Spleen (tissue), 11 donors: Measurements from ENCODE around the gene MROH7. TPM values are rescaled to one million over a fixed set of nuclear protein-coding genes. Genes with fewer than 3 reads are reported as not detected.
A peak's percentile ranks its signal among the peaks of the same experiment; 100 is the strongest.

Experiments used
- DNase-seq: peaks from one replicate; pipeline ENCODE4 v3.0.0-alpha.2; 2020
- H3K27ac ChIP-seq, 8 donors: fragments of 200-600 bp; sonication (generic) in 7 of 8; 1 replicate in 4 of 8; 2 replicates in 4 of 8; pipeline versions ENCODE4 v1.5.0 to v1.8.0; 2016 to 2021; ENCODE audit warnings: inconsistent platforms in 4 of 8, mild to moderate bottlenecking in 4 of 8, moderate library complexity in 1 of 8
- H3K27me3 ChIP-seq, 7 donors: fragments of 200-600 bp; sonication (generic) in 6 of 7; replicated peaks in 1 of 7; 1 replicate in 4 of 7; 2 replicates in 3 of 7; pipeline versions ENCODE4 v1.5.0 to v1.8.0; 2016 to 2021; ENCODE audit warnings: inconsistent platforms in 3 of 7, mild to moderate bottlenecking in 1 of 7
- H3K36me3 ChIP-seq, 6 donors: fragments of 200-600 bp; sonication (generic) in 5 of 6; 1 replicate in 4 of 6; 2 replicates in 2 of 6; pipeline versions ENCODE4 v1.5.0 to v1.8.0; 2016 to 2021; ENCODE audit warnings: inconsistent platforms in 2 of 6
- H3K4me1 ChIP-seq, 6 donors: fragments of 200-600 bp; sonication (generic) in 5 of 6; 1 replicate in 3 of 6; 2 replicates in 3 of 6; pipeline versions ENCODE4 v1.5.0 to v1.8.0; 2016 to 2021; ENCODE audit warnings: inconsistent platforms in 3 of 6
- H3K4me3 ChIP-seq, 8 donors: fragments of 200-600 bp; sonication (generic) in 7 of 8; 1 replicate in 4 of 8; 2 replicates in 4 of 8; pipeline versions ENCODE4 v1.5.0 to v1.8.0; 2016 to 2021; ENCODE audit warnings: inconsistent platforms in 4 of 8, mild to moderate bottlenecking in 4 of 8, moderate library complexity in 2 of 8
- H3K9me3 ChIP-seq, 8 donors: fragments of 200-600 bp; sonication (generic) in 7 of 8; 1 replicate in 4 of 8; 2 replicates in 4 of 8; pipeline versions ENCODE4 v1.5.0 to v1.8.0; 2016 to 2021; ENCODE audit warnings: inconsistent platforms in 4 of 8
- POLR2A ChIP-seq, 3 donors: fragments of 450-650 bp; IDR thresholded peaks; one replicate each; pipeline ENCODE4 v1.5.1; 2017; ENCODE audit warnings: antibody characterized with exemption in 3 of 3, mild to moderate bottlenecking in 1 of 3
- POLR2AphosphoS5 ChIP-seq, 3 donors: sonication (generic); formaldehyde crosslinking; IDR thresholded peaks; one replicate each; pipeline ENCODE4 v1.5.1; 2017; ENCODE audit warnings: antibody characterized with exemption in 3 of 3
- WGBS, 5 donors: extraction: QIAGEN DNeasy Blood & Tissue Kit in 3 of 5; methylation state at CpG; one replicate each; pipeline versions ENCODE4 v1.1.5 to v1.1.7; 2013 to 2018; 5-methylcytosine and 5-hydroxymethylcytosine counted together
- intact Hi-C: fragments of 100-400 bp; cut with DNase I; formaldehyde crosslinking; loops from one replicate; pipeline ENCODE4 v1.15.0; 2023; ENCODE audit warnings: low total_unique reads
- polyA plus RNA-seq, 3 donors: library from polyadenylated mRNA; stranded (reverse); fragments of 200-250 nt; gene quantifications; one replicate each; pipeline ENCODE4 v1.2.1, GENCODE V29; 2013
- total RNA-seq, 7 donors: library from RNA; depleted of rRNA in 3 of 7; stranded (reverse); fragments of >200 nt in 3 of 7; fragmentation: NEBNext Ultra II Directional in 4 of 7; extraction: Animal tissue kit (Norgen Biotek cat#: 25700) in 4 of 7; gene quantifications; one replicate each; pipeline versions ENCODE4 v1.1.0 to v1.2.1, GENCODE V29; 2016 to 2021
- TF ChIP-seq, protein P1 (sequence below), 11 experiments: fragments of 200-600 bp in 7 of 11; fragments of 450-650 bp in 4 of 11; sonication (generic) in 4 of 11; IDR thresholded peaks in 8 of 11; conservative IDR thresholded peaks in 3 of 11; 1 replicate in 7 of 11; 2 replicates in 4 of 11; pipeline versions ENCODE4 v1.4.0 to v1.8.0; 2016 to 2021; ENCODE audit warnings: antibody characterized with exemption in 11 of 11, inconsistent platforms in 4 of 11, mild to moderate bottlenecking in 1 of 11
- donor health status: healthy with polysubstance abuse.
- donor health status: DM: no; HTN: no; CAD: no; lungs with moderate emphysema.
- donor health status: DM: no; HTN: no; CAD: no.
- donor health status: Bipolar disorder and iron deficiency.
- donor health status: healthy.
- donor health status: DM: no; HTN: no; CAD: no.
- donor health status: DM: yes; HTN: yes; CAD: no.

MROH7 gene
- total and polyA plus RNA-seq, 10 donors = 0.36 to 3.6 (median 1.4) TPM

DNA sequence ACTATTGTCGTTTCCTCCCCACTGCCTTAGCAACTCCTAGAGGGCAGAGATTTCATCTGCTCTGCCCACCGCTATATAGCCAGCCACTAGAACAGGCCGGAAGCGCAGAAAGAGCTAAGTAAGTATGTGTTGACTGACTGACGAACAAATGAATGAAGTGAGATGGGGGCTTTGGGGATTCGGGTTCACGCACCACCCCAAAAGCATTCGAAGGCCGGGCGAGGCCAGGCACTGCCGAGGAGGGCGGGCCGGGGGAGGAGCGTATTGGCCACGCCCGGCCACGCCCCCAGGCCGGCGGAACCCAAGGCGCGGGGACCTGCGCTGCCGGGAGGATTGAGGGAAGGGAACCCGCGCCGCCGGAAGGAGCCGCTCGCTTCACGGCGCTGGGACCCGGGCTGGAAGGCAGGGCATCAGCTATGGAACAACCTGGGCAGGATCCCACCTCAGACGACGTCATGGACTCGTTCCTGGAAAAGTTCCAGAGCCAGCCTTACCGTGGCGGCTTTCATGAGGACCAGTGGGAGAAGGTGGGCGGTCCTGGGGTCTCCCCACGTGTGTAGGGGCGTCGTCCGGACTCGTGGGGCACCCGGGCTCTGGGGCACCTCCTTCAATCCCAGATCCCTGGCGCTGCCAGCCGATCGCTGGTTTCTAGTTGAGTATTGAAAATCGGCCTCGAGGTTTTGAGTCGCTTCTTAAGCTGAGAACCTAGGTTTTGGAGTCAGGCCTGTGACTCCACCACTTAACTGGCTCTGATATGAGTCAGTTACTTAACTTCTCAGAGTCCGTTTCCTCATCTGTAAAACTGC, 74.1 kb downstream of the MROH7 start, which contains the start of gene TTC4:
TTC4 (plus strand) TSS at position 369 of the 806 bp plus-strand sequence; CDS start at position 417, 48 bp downstream.
- Histone ChIP-seq H3K27ac (peak within 1 kb of the TSS; percentile 59 to 88 (median 76)), H3K27me3 (no peaks in the 10 kb centered on the region), H3K36me3 (peaks cover 0 to 33% (median 21%) of the 10 kb centered on the region in 6 donors), H3K4me3 (peak within 1 kb of the TSS; percentile 74 to 96 (median 86)), H3K9me3 (no peaks in the 10 kb centered on the region), H3K4me1 (peaks cover 9 to 39% (median 29%) of the 10 kb centered on the region in 6 donors)
- intact Hi-C loops = no loop called here
- TF ChIP-seq POLR2A (IDR thresholded peaks at IDR 0.05) (peak in 1 of 3 donors; percentile 72), POLR2AphosphoS5 (IDR thresholded peaks at IDR 0.05) (peak; percentile 88 to 91 (median 89))
- TF ChIP-seq, protein P1, sequence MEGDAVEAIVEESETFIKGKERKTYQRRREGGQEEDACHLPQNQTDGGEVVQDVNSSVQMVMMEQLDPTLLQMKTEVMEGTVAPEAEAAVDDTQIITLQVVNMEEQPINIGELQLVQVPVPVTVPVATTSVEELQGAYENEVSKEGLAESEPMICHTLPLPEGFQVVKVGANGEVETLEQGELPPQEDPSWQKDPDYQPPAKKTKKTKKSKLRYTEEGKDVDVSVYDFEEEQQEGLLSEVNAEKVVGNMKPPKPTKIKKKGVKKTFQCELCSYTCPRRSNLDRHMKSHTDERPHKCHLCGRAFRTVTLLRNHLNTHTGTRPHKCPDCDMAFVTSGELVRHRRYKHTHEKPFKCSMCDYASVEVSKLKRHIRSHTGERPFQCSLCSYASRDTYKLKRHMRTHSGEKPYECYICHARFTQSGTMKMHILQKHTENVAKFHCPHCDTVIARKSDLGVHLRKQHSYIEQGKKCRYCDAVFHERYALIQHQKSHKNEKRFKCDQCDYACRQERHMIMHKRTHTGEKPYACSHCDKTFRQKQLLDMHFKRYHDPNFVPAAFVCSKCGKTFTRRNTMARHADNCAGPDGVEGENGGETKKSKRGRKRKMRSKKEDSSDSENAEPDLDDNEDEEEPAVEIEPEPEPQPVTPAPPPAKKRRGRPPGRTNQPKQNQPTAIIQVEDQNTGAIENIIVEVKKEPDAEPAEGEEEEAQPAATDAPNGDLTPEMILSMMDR (IDR thresholded peaks at IDR 0.05 in 8 of 11, conservative IDR thresholded peaks at IDR 0.05 in 3 of 11) = peak in 4 of 11 experiments; percentile 6 to 31 (median 14)
- 0 to 2% (median 1%) methylated on average over 36 to 51 of the region's 51 CpGs for WGBS, 5 donors
- DNase-seq = peak; percentile 96

DNA sequence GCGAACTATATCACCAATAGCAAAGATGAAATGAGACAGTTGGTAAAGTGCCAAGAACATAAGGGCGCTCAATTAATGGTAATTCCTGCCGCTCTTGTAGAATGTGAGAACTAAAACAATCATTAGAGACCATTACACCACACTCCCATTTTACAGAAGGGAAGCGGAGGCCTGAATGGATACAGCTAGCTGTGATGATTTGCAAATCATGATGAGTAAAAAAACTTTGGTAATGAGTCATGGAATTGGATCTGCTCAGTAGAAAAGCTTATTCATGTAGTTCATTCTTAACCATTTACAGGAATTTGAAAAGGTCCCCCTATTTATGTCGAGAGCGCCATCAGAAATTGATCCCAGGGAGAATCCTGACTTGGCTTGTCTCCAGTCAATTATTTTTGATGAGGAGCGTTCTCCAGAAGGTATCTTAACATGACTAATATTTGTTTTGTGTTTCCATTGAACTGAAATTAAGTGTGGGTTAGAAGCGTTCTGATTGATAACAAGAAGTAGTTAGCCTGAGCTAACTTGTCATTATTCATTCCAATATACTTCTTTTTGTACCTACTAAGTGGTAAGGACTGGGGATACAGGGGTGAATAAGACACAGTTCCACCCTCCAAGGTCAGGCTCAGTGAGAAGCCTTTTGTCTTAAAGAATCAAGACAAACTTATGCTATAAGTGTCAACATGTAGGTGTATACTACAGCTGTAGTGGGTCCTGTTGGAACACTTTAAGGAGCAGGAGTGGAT, 74.9 kb downstream of the MROH7 start:
- Histone ChIP-seq H3K4me3 (peak overlapping the region; percentile 74 to 96 (median 86)), H3K9me3 (no peaks in the 10 kb centered on the region), H3K4me1 (peaks cover 9 to 39% (median 29%) of the 10 kb centered on the region in 6 donors), H3K27me3 (no peaks in the 10 kb centered on the region), H3K27ac (peak overlapping the region in 4 of 8 donors; percentile 71 to 88 (median 84)), H3K36me3 (peaks cover 0 to 41% (median 26%) of the 10 kb centered on the region in 6 donors)
- intact Hi-C loops = no loop called here
- 38 to 50% (median 44%) methylated on average over 8 of the region's 8 CpGs for WGBS, 5 donors
- TF ChIP-seq POLR2AphosphoS5 (IDR thresholded peaks at IDR 0.05) = no peak
- TF ChIP-seq POLR2A (IDR thresholded peaks at IDR 0.05) = no peak
- DNase-seq = no peak

DNA sequence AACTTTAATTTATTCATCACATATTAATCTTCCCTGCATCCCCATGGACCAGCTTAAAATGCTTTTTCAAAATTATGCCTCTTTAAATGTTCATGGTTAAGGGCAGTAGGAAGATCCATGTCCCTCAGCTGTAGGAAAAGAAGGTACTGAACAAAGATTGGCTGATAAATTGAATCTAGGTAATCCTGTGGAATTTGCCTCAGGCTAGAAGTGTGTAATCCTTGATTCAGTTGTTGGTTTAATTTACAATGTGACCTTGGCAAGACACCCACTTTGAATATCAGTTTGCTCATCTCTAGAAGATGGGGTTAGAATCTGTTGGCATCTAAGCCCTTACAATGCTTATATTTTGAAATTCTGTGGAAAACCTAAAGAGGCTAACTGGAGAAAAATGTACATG, 80.1 kb downstream of the MROH7 start:
- Histone ChIP-seq H3K27ac (no peak overlapping the region), H3K36me3 (peaks cover 4 to 93% (median 75%) of the 10 kb centered on the region in 6 donors), H3K4me1 (peaks cover 3 to 26% (median 14%) of the 10 kb centered on the region in 6 donors), H3K27me3 (no peaks in the 10 kb centered on the region), H3K4me3 (no peak overlapping the region), H3K9me3 (peaks cover 0 to 16% (median 12%) of the 10 kb centered on the region in 8 donors)
- TF ChIP-seq POLR2A (IDR thresholded peaks at IDR 0.05) (no peak), POLR2AphosphoS5 (IDR thresholded peaks at IDR 0.05) (no peak)
- TF ChIP-seq, protein P1 (IDR thresholded peaks at IDR 0.05 in 8 of 11, conservative IDR thresholded peaks at IDR 0.05 in 3 of 11) = no peak
- intact Hi-C loops = no loop called here
- DNase-seq = no peak

DNA sequence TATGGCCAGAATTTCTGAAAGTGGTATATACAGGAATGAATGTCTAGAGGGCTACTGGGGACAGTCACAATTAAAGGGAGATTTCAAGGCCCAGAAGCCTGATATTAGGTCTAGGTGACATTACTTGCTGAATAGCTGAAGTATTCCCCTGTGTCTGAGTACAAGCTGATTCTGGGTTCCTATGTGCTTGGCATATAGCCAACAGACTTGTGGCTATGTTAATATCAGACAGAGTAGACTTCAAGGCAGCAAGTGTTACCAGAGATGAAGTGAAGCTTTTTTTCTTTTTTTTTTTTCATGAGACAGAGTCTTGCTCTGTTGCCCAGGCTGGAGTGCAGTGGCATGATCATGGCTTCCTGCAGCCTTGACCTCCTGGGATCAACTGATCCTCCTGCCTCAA, 82.4 kb downstream of the MROH7 start:
- TF ChIP-seq POLR2AphosphoS5 (IDR thresholded peaks at IDR 0.05) (no peak), POLR2A (IDR thresholded peaks at IDR 0.05) (no peak)
- TF ChIP-seq, protein P1 (IDR thresholded peaks at IDR 0.05 in 8 of 11, conservative IDR thresholded peaks at IDR 0.05 in 3 of 11) = no peak
- no peak for DNase-seq
- H3K9me3 ChIP-seq = peaks cover 0 to 16% (median 12%) of the 10 kb centered on the region in 8 donors
- H3K4me3 ChIP-seq = no peak overlapping the region
- H3K4me1 ChIP-seq = peaks cover 0 to 6% (median 0%) of the 10 kb centered on the region in 6 donors
- H3K36me3 ChIP-seq = peaks cover 4 to 100% (median 80%) of the 10 kb centered on the region in 6 donors
- no peak overlapping the region for H3K27ac ChIP-seq
- no peaks in the 10 kb centered on the region for H3K27me3 ChIP-seq
- intact Hi-C loops = no loop called here
